OCI-LY3 (cell line): ENCODE data around the gene CLEC4M.

ENCODE experiments used
- CTCF ChIP-seq: fragments of 200-600, 300-600 bp; sonication (generic); IDR thresholded peaks from 2 replicates; pipeline ENCODE4 v1.5.1; 2014; ENCODE audit warnings: antibody characterized with exemption, low read length, low read depth
- EZH2phosphoT487 ChIP-seq: fragments of 200-600 bp; shearing (Covaris generic); IDR thresholded peaks from 2 replicates; pipeline ENCODE4 v1.6.1; 2018; ENCODE audit warnings: antibody characterized with exemption, mixed run types, low read depth

DNA sequence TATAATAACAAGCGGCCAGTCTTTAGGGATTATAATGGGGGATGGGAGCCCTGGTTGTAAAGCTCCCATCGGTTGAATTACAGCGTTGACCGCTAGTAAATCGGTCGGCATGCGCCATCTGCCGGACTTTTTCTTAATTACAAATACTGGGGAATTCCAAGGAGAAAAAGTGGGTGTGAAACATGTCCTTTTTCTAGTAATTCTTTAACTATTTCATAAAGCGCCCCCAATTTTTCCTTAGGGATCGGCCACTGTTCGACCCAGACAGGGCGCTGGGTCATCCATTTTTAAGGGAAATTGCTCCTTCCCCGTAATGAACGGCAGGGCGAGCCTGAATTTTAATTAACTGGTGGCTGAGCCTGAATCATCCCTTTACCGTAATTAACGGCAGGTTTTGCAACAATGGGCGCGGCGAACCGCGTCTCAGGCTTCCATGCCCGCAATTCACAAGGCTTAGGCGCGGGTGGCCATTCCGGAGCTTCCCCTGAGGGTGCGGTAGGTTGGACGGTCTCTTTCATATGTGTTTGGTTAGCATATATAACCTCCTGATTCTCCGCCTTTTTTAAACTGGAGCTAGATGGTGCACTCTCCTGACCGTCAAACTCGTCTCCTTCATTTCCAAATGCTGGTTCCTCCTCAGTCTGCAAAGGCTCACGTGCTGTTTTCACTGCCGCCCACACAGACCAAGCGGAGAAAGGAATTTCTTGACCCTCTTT is 36.8 kb downstream of the CLEC4M start:
- TF ChIP-seq CTCF, result peak; percentile 63
- no peak for TF ChIP-seq EZH2phosphoT487
